Right lobe of liver (tissue), 4 donors: Measurements from ENCODE around the gene PFKL.
A peak's percentile ranks its signal among the peaks of the same experiment; 100 is the strongest.

Experiments
- CTCF ChIP-seq, 4 donors: fragments of 200-600 bp in 3 of 4; fragments of 450-650 bp in 1 of 4; IDR thresholded peaks; one replicate each; pipeline versions ENCODE4 v1.5.1 to v1.8.0; 2016 to 2022; ENCODE audit warnings: antibody characterized with exemption in 4 of 4, mild to moderate bottlenecking in 2 of 4
- POLR2A ChIP-seq: fragments of 450-650 bp; IDR thresholded peaks from one replicate; pipeline ENCODE4 v1.6.1; 2017; ENCODE audit warnings: antibody characterized with exemption, mild to moderate bottlenecking
- donor health status: DM: no; HTN: no; CAD: no.
- donor health status: DM: no; HTN: no; CAD: no.
- donor health status: DM: no; HTN: yes; CAD: no.

- peak; percentile 23 to 43 (median 38) for TF ChIP-seq CTCF (IDR thresholded peaks at IDR 0.05)
- no peak for TF ChIP-seq POLR2A
Measured at GRCh38 chr21:44337941-44338895, 38.4 kb downstream of the PFKL start.
